ENCODE results near the gene PIP5K1A. TPM values are rescaled to one million over a fixed set of nuclear protein-coding genes. Genes with fewer than 3 reads are reported as not detected.

The PIP5K1A gene
- total and polyA plus RNA-seq, 9 of the 15 experiments (the other 6 are each of a cell fraction or from before 2014, with no cell fraction given), result 1.9 to 42.4 (median 18.8) TPM

DNA sequence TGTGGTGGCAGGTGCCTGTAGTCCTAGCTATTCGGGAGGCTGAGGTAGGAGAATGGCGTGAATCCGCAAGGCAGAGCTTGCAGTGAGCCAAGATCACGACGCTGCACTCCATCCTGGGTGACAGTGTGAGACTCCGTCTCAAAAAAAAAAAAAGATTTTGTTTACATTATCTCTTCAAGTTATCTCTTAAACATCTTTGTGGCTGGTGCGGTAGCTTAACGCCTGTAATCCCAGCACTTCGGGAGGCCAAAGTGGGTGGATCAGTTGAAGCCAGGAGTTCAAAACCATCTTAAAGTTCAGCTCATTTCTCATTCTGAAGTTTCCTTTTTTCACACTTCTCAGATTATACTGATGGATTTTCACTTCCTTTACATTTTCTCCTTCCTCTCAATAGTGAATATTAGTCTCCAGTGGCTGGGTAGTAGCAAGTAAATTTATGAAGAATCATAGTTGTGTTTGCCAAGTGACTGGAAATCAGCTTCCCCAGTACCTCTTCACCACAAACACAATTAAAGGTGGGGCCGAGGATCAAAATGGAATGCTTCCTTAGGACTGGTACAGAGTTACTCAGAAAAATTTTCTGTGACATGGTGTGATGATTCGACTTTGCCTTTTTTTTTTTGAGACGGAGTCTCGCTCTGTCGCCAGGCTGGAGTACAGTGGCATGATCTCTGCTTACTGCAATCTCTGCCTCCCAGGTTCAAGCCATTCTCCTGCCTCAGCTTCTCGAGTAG, 13.8 kb downstream of the PIP5K1A start:
- Histone ChIP-seq H3K79me2 (ENCODE audit: control insufficient read depth, insufficient read depth, low read length) (peaks cover 18% of the 10 kb centered on the region), H3K4me2 (ENCODE audit: insufficient read depth, low read length) (no peak overlapping the region), H3K27ac (ENCODE audit: extremely low read depth, low read depth, low read length) (no peak overlapping the region), H3K27me3 (ENCODE audit: control insufficient read depth in 2 of 2, insufficient read depth in 2 of 2, low read length in 2 of 2) (no peaks in the 10 kb centered on the region), H3K9me1 (ENCODE audit: control insufficient read depth, insufficient read depth, low read length) (no peaks in the 10 kb centered on the region), H2AFZ (ENCODE audit: low read depth, low read length) (no peak overlapping the region), H3K4me1 (replicated peaks in 1 of 2; ENCODE audit: control insufficient read depth in 2 of 2, insufficient read depth in 2 of 2, low read length in 2 of 2) (peaks cover 0 to 2% of the 10 kb centered on the region in 2 experiments; a peak in 2 of 5 replicates), H3K9me3 (replicated peaks; ENCODE audit: control insufficient read depth, insufficient read depth, low read depth, low read length) (no peaks in the 10 kb centered on the region), H3K36me3 (ENCODE audit: control insufficient read depth, insufficient read depth, low read length) (peaks cover 29% of the 10 kb centered on the region; the same call in 1 of the 3 replicates), H3K4me3 (no peak overlapping the region), H4K20me1 (replicated peaks; ENCODE audit: control insufficient read depth, insufficient read depth, low read length) (no peaks in the 10 kb centered on the region), H3K9ac (ENCODE audit: insufficient read depth in 1 of 2, low read depth in 2 of 2, low read length in 2 of 2) (no peak overlapping the region)
- no TSS peak for BruUV-seq (replicated peaks)
- ATAC-seq (peak; percentile 45), DNase-seq (ENCODE audit: extremely low read depth in 1 of 4, low spot score in 3 of 4) (no peak), FAIRE-seq (no peak)
- WGBS (ENCODE audit: insufficient coverage, low coverage, missing lambda C conversion rate), result 38% methylated on average over 15 of the region's 15 CpGs
- in situ Hi-C loops (cut with MboI), result no loop called here
- ChIA-PET POLR2A (interaction anchor here (0.6 to 1.4 kb wide), 4 partner anchors 9 to 157 kb away, joined by 3 to 6 read pairs (median 3); no protein-coding TSS in a partner anchor), CTCF (ENCODE audit: low intra/inter-chr PET ratio) (interaction anchor here (0.6 kb wide), 1 partner anchor 163 kb away, joined by 4 read pairs; no protein-coding TSS in a partner anchor)
- intact Hi-C loops (cut with micrococcal nuclease), result no loop called here
- TF ChIP-seq FOXJ2 (tag; IDR thresholded peaks at IDR 0.05) (0 out of 2 replicates have a peak, but pooled peaks have one; percentile 44), ZNF384 (IDR thresholded peaks at IDR 0.05; ENCODE audit: low read depth, low read length) (peak; percentile 69), ZNF668 (CRISPR knock-in tag; IDR thresholded peaks at IDR 0.05) (no peak), CBX5 (IDR thresholded peaks at IDR 0.05; ENCODE audit: borderline replicate concordance, low read depth) (no peak), ZKSCAN3 (CRISPR knock-in tag; IDR thresholded peaks at IDR 0.05) (no peak), PHTF2 (CRISPR knock-in tag; IDR thresholded peaks at IDR 0.05) (no peak), CCNT2 (IDR thresholded peaks at IDR 0.05; ENCODE audit: borderline replicate concordance, extremely low read depth, insufficient read length, low read depth, low read length) (no peak), BRCA1 (IDR thresholded peaks at IDR 0.05) (no peak), BRCA1 (CRISPR knock-in tag; IDR thresholded peaks at IDR 0.05) (no peak), ZNF764 (CRISPR knock-in tag; IDR thresholded peaks at IDR 0.05; ENCODE audit: low read depth) (no peak), KLF10 (CRISPR knock-in tag; IDR thresholded peaks at IDR 0.05) (no peak), RFX5 (IDR thresholded peaks at IDR 0.05; ENCODE audit: low read depth, low read length) (no peak), ELF1 (tag; IDR thresholded peaks at IDR 0.05) (no peak), PML (IDR thresholded peaks at IDR 0.05; ENCODE audit: low read length) (no peak)
- TF ChIP-seq, protein P1, sequence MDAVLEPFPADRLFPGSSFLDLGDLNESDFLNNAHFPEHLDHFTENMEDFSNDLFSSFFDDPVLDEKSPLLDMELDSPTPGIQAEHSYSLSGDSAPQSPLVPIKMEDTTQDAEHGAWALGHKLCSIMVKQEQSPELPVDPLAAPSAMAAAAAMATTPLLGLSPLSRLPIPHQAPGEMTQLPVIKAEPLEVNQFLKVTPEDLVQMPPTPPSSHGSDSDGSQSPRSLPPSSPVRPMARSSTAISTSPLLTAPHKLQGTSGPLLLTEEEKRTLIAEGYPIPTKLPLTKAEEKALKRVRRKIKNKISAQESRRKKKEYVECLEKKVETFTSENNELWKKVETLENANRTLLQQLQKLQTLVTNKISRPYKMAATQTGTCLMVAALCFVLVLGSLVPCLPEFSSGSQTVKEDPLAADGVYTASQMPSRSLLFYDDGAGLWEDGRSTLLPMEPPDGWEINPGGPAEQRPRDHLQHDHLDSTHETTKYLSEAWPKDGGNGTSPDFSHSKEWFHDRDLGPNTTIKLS (IDR thresholded peaks at IDR 0.05; ENCODE audit: borderline replicate concordance, low read depth), result no peak
- TF ChIP-seq, protein P2, sequence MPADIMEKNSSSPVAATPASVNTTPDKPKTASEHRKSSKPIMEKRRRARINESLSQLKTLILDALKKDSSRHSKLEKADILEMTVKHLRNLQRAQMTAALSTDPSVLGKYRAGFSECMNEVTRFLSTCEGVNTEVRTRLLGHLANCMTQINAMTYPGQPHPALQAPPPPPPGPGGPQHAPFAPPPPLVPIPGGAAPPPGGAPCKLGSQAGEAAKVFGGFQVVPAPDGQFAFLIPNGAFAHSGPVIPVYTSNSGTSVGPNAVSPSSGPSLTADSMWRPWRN (IDR thresholded peaks at IDR 0.05; ENCODE audit: low read depth), result peak; percentile 58; the same call in 1 of the 2 replicates
- TF ChIP-seq, protein P3, sequence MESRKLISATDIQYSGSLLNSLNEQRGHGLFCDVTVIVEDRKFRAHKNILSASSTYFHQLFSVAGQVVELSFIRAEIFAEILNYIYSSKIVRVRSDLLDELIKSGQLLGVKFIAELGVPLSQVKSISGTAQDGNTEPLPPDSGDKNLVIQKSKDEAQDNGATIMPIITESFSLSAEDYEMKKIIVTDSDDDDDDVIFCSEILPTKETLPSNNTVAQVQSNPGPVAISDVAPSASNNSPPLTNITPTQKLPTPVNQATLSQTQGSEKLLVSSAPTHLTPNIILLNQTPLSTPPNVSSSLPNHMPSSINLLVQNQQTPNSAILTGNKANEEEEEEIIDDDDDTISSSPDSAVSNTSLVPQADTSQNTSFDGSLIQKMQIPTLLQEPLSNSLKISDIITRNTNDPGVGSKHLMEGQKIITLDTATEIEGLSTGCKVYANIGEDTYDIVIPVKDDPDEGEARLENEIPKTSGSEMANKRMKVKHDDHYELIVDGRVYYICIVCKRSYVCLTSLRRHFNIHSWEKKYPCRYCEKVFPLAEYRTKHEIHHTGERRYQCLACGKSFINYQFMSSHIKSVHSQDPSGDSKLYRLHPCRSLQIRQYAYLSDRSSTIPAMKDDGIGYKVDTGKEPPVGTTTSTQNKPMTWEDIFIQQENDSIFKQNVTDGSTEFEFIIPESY (CRISPR knock-in tag; IDR thresholded peaks at IDR 0.05), result 0 out of 2 replicates have a peak, but pooled peaks have one; percentile 45

All from K562 (cell line).